HUES64 (cell line): ENCODE measurements around the gene DCLK1.

Experiments
- H3K27ac ChIP-seq: 2 replicates; pipeline ENCODE4 v1.7.0; 2013; ENCODE audit warnings: low read depth, low read length, inconsistent platforms
- H3K27me3 ChIP-seq: 2 replicates; pipeline ENCODE4 v1.6.1; 2013; ENCODE audit warnings: mild to moderate bottlenecking, low read length; ENCODE audit not compliant: insufficient read depth
- H3K36me3 ChIP-seq: 2 replicates; pipeline ENCODE4 v1.6.1; 2013; ENCODE audit warnings: mild to moderate bottlenecking, low read length; ENCODE audit not compliant: insufficient read depth
- H3K4me1 ChIP-seq: 2 replicates; pipeline ENCODE4 v1.6.1; 2013; ENCODE audit warnings: mild to moderate bottlenecking, low read length, moderate library complexity; ENCODE audit not compliant: insufficient read depth
- H3K4me3 ChIP-seq: 2 replicates; pipeline ENCODE4 v1.5.1; 2013; ENCODE audit warnings: mild to moderate bottlenecking, low read length, moderate library complexity
- H3K9ac ChIP-seq: 2 replicates; pipeline ENCODE4 v1.6.1; 2013; ENCODE audit warnings: mild to moderate bottlenecking, low read depth, low read length
- H3K9me3 ChIP-seq: 2 replicates; pipeline ENCODE4 v1.6.1; 2013; ENCODE audit warnings: low read depth, low read length; ENCODE audit not compliant: insufficient read depth
- WGBS: fragments of 150-250, 120-280 bp; methylation state at CpG from one replicate; pipeline ENCODE4 v1.1.7; 2013; ENCODE audit warnings: missing lambda C conversion rate; 5-methylcytosine and 5-hydroxymethylcytosine counted together

Gene DCLK1

GRCh38 chr13:35841060-35841521, 290.1 kb downstream of the DCLK1 start:
- Histone ChIP-seq H3K4me3 (no peak overlapping the region), H3K9me3 (no peaks in the 10 kb centered on the region), H3K36me3 (peaks cover 10% of the 10 kb centered on the region; the same call in 1 of the 2 replicates), H3K4me1 (no peaks in the 10 kb centered on the region), H3K9ac (no peak overlapping the region), H3K27me3 (no peaks in the 10 kb centered on the region), H3K27ac (no peak overlapping the region)
- WGBS: 96% methylated on average over 4 of the region's 4 CpGs

- Histone ChIP-seq H3K27ac (no peak overlapping the region), H3K4me1 (no peaks in the 10 kb centered on the region), H3K4me3 (no peak overlapping the region), H3K36me3 (peaks cover 23% of the 10 kb centered on the region), H3K9me3 (no peaks in the 10 kb centered on the region), H3K9ac (no peak overlapping the region), H3K27me3 (no peaks in the 10 kb centered on the region)
- 91% methylated on average over 4 of the region's 5 CpGs for WGBS
These were observed 291.4 kb downstream of the DCLK1 start for GRCh38 chr13:35839806-35840205.

DNA sequence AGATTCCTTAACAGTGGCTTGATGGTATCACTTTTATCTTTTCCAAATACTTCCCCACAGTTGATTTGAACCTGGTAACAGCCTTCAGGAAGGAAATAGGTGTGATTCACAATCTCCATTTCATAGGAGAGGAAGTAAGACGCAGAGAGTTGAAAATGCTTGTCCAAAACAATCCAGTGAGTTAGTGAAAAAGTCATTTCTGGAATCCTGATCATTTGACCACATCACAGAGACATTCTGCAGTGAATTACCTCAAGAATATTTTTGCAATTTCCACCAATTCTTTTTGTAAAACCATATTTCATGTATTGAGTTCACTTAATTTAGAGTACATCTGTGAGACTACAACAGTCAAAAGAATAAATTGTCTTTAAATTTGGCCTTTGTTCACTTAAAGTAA, 292.8 kb downstream of the DCLK1 start:
- no peaks in the 10 kb centered on the region for H3K9me3 ChIP-seq
- no peak overlapping the region for H3K27ac ChIP-seq
- H3K36me3 ChIP-seq: peaks cover 33% of the 10 kb centered on the region
- no peak overlapping the region for H3K4me3 ChIP-seq
- 89% methylated on average over 1 of the region's 1 CpG for WGBS
- H3K27me3 ChIP-seq: no peaks in the 10 kb centered on the region
- no peaks in the 10 kb centered on the region for H3K4me1 ChIP-seq
- H3K9ac ChIP-seq: no peak overlapping the region

GRCh38 chr13:35836446-35836845, 294.7 kb downstream of the DCLK1 start:
- 97% methylated on average over 7 of the region's 7 CpGs for WGBS
- no peak overlapping the region for H3K9ac ChIP-seq

GRCh38 chr13:35835989-35836388, 295.2 kb downstream of the DCLK1 start:
- Histone ChIP-seq H3K9ac (no peak overlapping the region), H3K4me3 (no peak overlapping the region), H3K27ac (no peak overlapping the region), H3K36me3 (peaks cover 33% of the 10 kb centered on the region), H3K27me3 (no peaks in the 10 kb centered on the region), H3K4me1 (peaks cover 5% of the 10 kb centered on the region; the same call in 1 of the 2 replicates), H3K9me3 (no peaks in the 10 kb centered on the region)
- WGBS: 100% methylated on average over 4 of the region's 4 CpGs

More at GRCh38 chr13:35836446-35836845, 294.7 kb downstream of the DCLK1 start:
- H3K36me3 ChIP-seq: peaks cover 33% of the 10 kb centered on the region
- no peak overlapping the region for H3K27ac ChIP-seq
- H3K4me3 ChIP-seq: no peak overlapping the region
- H3K9me3 ChIP-seq: no peaks in the 10 kb centered on the region
- peaks cover 5% of the 10 kb centered on the region; the same call in 1 of the 2 replicates for H3K4me1 ChIP-seq
- H3K27me3 ChIP-seq: no peaks in the 10 kb centered on the region

DNA sequence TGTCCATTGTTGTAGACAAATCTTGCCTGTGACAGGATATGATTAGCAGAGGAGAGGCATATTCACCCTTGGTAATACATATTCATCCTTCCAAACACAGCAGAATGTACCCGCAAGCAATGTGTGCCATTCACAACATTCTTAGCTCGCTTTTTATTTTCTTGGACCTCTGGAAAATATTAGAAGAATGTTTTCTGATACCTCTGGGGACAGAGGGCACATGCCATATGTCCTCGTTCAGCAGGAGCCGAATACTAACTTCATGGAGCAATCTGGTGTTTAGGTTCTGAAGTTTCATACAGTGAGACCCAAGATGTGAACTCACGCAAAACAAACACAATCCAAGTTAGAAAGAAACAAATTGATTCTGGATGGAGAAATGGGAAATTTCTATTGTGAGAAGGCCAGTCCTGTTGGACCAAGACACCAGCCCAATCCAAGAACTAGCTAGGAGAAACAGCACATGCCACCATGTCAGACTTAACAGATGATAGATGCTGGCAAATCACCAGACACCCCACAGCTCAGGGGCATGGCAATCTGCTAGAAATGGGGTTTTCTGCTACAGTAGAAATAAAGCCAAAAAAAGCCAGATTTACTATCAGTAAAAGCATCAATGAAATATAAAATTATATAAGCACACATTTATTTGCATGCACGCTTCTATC, 297.4 kb downstream of the DCLK1 start:
- H3K27ac ChIP-seq: no peak overlapping the region
- 93% methylated on average over 5 of the region's 6 CpGs for WGBS
- no peaks in the 10 kb centered on the region for H3K9me3 ChIP-seq
- peaks cover 5% of the 10 kb centered on the region; the same call in 1 of the 2 replicates for H3K4me1 ChIP-seq
- H3K4me3 ChIP-seq: no peak overlapping the region
- peaks cover 28% of the 10 kb centered on the region for H3K36me3 ChIP-seq
- no peaks in the 10 kb centered on the region for H3K27me3 ChIP-seq
- H3K9ac ChIP-seq: no peak overlapping the region

DNA sequence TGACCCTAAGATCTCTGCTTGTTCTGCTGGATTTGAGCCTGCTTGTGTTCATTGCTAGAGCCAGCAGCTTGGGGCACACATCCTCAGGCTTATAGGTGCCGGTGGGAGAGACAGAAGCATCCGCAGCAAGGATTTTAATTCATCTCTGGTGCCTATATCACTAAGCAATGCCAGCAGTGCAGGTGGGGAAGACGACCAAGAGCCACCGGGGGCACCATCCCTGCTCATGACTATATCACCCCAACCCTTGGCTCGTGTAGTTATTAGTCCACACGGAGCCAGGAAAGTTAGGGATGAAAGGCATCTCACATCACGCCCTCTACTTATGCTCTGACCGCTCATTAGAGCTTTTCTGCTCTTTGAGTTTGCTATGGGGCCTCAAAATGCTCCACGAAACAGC, 298.2 kb downstream of the DCLK1 start:
- WGBS: 95% methylated on average over 9 of the region's 9 CpGs
- Histone ChIP-seq H3K27ac (no peak overlapping the region), H3K9ac (no peak overlapping the region), H3K4me3 (no peak overlapping the region), H3K36me3 (peaks cover 23% of the 10 kb centered on the region), H3K4me1 (peaks cover 5% of the 10 kb centered on the region; the same call in 1 of the 2 replicates), H3K9me3 (no peaks in the 10 kb centered on the region), H3K27me3 (no peaks in the 10 kb centered on the region)

DNA sequence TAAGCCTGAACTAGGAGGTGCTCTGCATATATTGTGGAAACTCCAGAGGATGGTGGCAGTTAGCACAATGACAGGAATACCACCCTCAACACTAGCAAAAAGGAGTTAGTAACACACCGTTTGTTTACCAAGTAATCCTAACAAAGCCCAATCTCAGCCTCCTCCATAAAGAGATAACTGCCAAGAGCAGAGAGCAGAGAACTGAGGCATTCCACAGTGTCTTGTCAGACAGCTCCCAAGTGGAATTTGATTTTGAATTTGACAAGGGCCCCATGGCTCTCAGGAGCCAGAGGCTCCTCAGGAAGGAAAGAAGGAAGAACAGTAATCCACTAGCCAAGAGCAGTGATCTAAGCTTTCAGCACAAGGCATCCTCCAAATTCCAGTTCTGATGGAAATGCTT, 298.6 kb downstream of the DCLK1 start:
- WGBS: 87% methylated on average over 1 of the region's 1 CpG
- Histone ChIP-seq H3K27ac (no peak overlapping the region), H3K27me3 (no peaks in the 10 kb centered on the region), H3K4me1 (peaks cover 5% of the 10 kb centered on the region; the same call in 1 of the 2 replicates), H3K4me3 (no peak overlapping the region), H3K36me3 (peaks cover 28% of the 10 kb centered on the region), H3K9ac (no peak overlapping the region), H3K9me3 (no peaks in the 10 kb centered on the region)

DNA sequence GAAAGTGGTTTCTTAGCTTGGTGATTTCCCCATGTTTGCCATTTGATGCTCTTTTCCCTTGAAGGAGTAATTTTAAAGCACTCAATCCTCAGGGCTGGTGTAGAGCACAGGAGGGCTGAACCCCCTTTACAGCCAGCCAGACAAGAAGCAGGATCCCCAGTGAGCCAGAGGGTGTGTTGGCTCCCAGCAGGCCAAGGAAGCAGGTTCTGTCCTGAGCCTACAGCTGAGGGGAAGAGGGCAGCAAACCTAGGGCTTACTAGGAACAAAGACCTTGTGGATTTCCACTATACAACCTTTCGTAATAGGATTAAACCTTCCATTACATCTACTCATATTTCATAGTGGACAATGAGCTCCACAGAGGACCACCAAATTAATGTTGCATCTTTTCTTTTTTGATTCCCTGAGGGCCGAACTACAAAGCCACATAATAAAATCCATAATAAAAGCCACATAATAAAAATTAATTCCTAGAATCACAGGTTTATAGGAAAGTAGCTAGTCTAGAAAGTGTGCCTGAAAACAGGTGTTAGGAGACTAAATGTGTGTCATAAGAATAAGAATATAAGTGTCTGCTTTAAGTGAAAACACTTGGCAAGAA, 300.2 kb downstream of the DCLK1 start:
- peaks cover 5% of the 10 kb centered on the region; the same call in 1 of the 2 replicates for H3K4me1 ChIP-seq
- H3K9ac ChIP-seq: no peak overlapping the region
- no peaks in the 10 kb centered on the region for H3K27me3 ChIP-seq
- no peak overlapping the region for H3K27ac ChIP-seq
- H3K9me3 ChIP-seq: no peaks in the 10 kb centered on the region
- peaks cover 35% of the 10 kb centered on the region for H3K36me3 ChIP-seq
- no peak overlapping the region for H3K4me3 ChIP-seq
- WGBS: 91% methylated on average over 2 of the region's 2 CpGs

- no peak overlapping the region for H3K27ac ChIP-seq
- no peak overlapping the region for H3K4me3 ChIP-seq
- no peak overlapping the region for H3K9ac ChIP-seq
- H3K4me1 ChIP-seq: peaks cover 9% of the 10 kb centered on the region; the same call in 1 of the 2 replicates
- H3K27me3 ChIP-seq: no peaks in the 10 kb centered on the region
- no peaks in the 10 kb centered on the region for H3K9me3 ChIP-seq
- H3K36me3 ChIP-seq: peaks cover 26% of the 10 kb centered on the region
- 76% methylated on average over 8 of the region's 10 CpGs for WGBS
These were observed 304.4 kb downstream of the DCLK1 start for GRCh38 chr13:35826626-35827254.

DNA sequence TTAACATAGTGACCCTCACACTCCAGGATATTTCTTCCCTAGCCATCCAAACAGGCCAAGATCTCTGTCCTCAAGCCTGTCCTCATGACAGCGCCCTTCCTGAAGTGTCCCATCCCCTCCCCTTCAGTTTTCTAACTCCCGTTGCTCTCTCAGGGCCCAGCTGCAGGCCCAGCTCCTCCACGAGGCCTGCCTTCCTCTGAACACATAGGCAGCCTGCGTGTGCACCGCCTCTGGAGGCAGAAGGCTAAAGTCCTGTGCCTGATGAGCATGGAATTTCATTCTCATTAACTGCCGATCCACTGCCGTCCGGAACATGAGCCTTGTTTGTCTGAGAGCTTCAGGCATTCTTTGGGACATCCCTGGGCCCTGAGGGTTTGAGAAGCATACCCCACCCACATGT, 306.4 kb downstream of the DCLK1 start:
- Histone ChIP-seq H3K4me3 (no peak overlapping the region), H3K27me3 (no peaks in the 10 kb centered on the region), H3K9me3 (no peaks in the 10 kb centered on the region), H3K27ac (no peak overlapping the region), H3K4me1 (peaks cover 9% of the 10 kb centered on the region; the same call in 1 of the 2 replicates), H3K36me3 (peaks cover 37% of the 10 kb centered on the region), H3K9ac (no peak overlapping the region)
- WGBS: 95% methylated on average over 8 of the region's 8 CpGs
